A549 (cell line): Measurements from ENCODE around the gene NSD1. TPM values are rescaled to one million over a fixed set of nuclear protein-coding genes. Genes with fewer than 3 reads are reported as not detected.

Experiments used
- ATAC-seq, 2 experiments: fragments of 200-7000 bp in 1 of 2; fragments of >200 bp in 1 of 2; cut with Nextera tagmentation in 1 of 2; cut with Tn5 transposase in 1 of 2; 3 replicates each; pipeline versions ENCODE4 v1.8.0 to v1.9.1; 2018 to 2020; ENCODE audit warnings: mild to moderate bottlenecking in 1 of 2, moderate library complexity in 1 of 2
- CTCF ChIA-PET: fragments of 300-600 bp; sonication (Branson Sonifier 250); formaldehyde crosslinking; extraction: SDS; loops from one replicate; lab custom pipeline; 2021; ENCODE audit warnings: antibody characterized with exemption, inconsistent platforms; lab: Yijun Ruan, JAX
- POLR2A ChIA-PET: fragments of 350-600 bp; formaldehyde crosslinking; extraction: SDS; loops from one replicate; lab custom pipeline; 2021; ENCODE audit warnings: antibody characterized with exemption, inconsistent platforms; lab: Yijun Ruan, JAX
- DNase-seq, 2 experiments: peaks; one replicate each; pipeline versions ENCODE4 v3.0.0 to v3.0.0-alpha.2; 2011 to 2016; ENCODE audit warnings: low read depth in 1 of 2, low spot score in 1 of 2
- FAIRE-seq: peaks from 2 replicates; lab custom pipeline; 2011; peaks lifted over from hg19 to GRCh38; lab: Jason Lieb, UNC
- H3K27ac ChIP-seq, 2 experiments: fragments of >200 bp; sonication (Bioruptor Twin); formaldehyde crosslinking; 3 replicates each; pipeline ENCODE4 v1.5.1; 2016 to 2017
- H3K4me1 ChIP-seq: fragments of >200 bp; sonication (Bioruptor Twin); formaldehyde crosslinking; 3 replicates; pipeline ENCODE4 v1.6.1; 2016
- H3K4me2 ChIP-seq: fragments of >200 bp; sonication (Bioruptor Twin); formaldehyde crosslinking; 3 replicates; pipeline ENCODE4 v1.6.1; 2016
- H3K4me3 ChIP-seq: fragments of >200 bp; sonication (Bioruptor Twin); formaldehyde crosslinking; 3 replicates; pipeline ENCODE4 v1.5.1; 2016
- H3K9me3 ChIP-seq: fragments of >200 bp; sonication (Bioruptor Twin); formaldehyde crosslinking; 3 replicates; pipeline ENCODE4 v1.6.1; 2016
- ATOH8 ChIP-seq: fragments of 250-450 bp; sonication (Bioruptor Pico); IDR thresholded peaks from 2 replicates; pipeline ENCODE4 v1.5.0; 2020; ENCODE audit warnings: low read depth, mild to moderate bottlenecking, moderate library complexity
- BCL3 ChIP-seq: fragments of >200 bp; sonication (Bioruptor Twin); formaldehyde crosslinking; IDR thresholded peaks from 3 replicates; pipeline ENCODE4 v1.6.1; 2016
- CHD2 ChIP-seq: fragments of 150-350 bp; IDR thresholded peaks from 2 replicates; pipeline ENCODE4 v1.6.1; 2014; ENCODE audit warnings: low read length; ENCODE audit not compliant: partially characterized antibody
- E2F6 ChIP-seq: IDR thresholded peaks from 2 replicates; pipeline ENCODE4 v1.6.1; 2012; ENCODE audit warnings: low read depth, borderline replicate concordance
- FOSL2 ChIP-seq, 2 experiments: fragments of 450-650 bp in 1 of 2; fragments of >200 bp in 1 of 2; sonication (Bioruptor Twin) in 1 of 2; formaldehyde crosslinking; IDR thresholded peaks; 2 replicates each; pipeline versions ENCODE4 v1.5.0 to v1.6.1; 2016 to 2020; ENCODE audit warnings: mild to moderate bottlenecking in 1 of 2, moderate library complexity in 1 of 2
- GATA3 ChIP-seq: IDR thresholded peaks from 2 replicates; pipeline ENCODE4 v1.6.1; 2012; ENCODE audit warnings: borderline replicate concordance
- HOXA7 ChIP-seq: fragments of 250-450 bp; sonication (Bioruptor Pico); IDR thresholded peaks from 2 replicates; pipeline ENCODE4 v1.5.0; 2020; ENCODE audit warnings: mild to moderate bottlenecking, moderate library complexity
- JUNB ChIP-seq: fragments of >200 bp; sonication (Bioruptor Twin); formaldehyde crosslinking; IDR thresholded peaks from 2 replicates; pipeline ENCODE4 v1.6.1; 2016
- MAFK ChIP-seq: fragments of 450-650 bp; IDR thresholded peaks from 2 replicates; pipeline ENCODE4 v1.6.1; 2014; ENCODE audit not compliant: partially characterized antibody
- MYC ChIP-seq: IDR thresholded peaks from 2 replicates; pipeline ENCODE4 v1.6.1; 2012; ENCODE audit warnings: mild to moderate bottlenecking, inconsistent platforms, low read length, improper control_type of control experiment, borderline replicate concordance
- NFE2L2 ChIP-seq: fragments of 150-350 bp; conservative IDR thresholded peaks from 2 replicates; pipeline ENCODE4 v1.6.1; 2014; ENCODE audit warnings: low read length
- RAD21 ChIP-seq, 2 experiments: fragments of >200 bp in 1 of 2; sonication (Bioruptor Twin) in 1 of 2; formaldehyde crosslinking in 1 of 2; IDR thresholded peaks in 1 of 2; conservative IDR thresholded peaks in 1 of 2; 2 replicates in 1 of 2; 3 replicates in 1 of 2; pipeline ENCODE4 v1.6.1; 2012 to 2018; ENCODE audit warnings: inconsistent platforms in 1 of 2
- REST ChIP-seq: fragments of 200-600 bp; sonication (generic); IDR thresholded peaks from 2 replicates; pipeline ENCODE4 v1.6.1; 2016; ENCODE audit warnings: antibody characterized with exemption, mild to moderate bottlenecking, moderate library complexity
- TFCP2L1 ChIP-seq: fragments of 250-450 bp; sonication (Bioruptor Pico); IDR thresholded peaks from 2 replicates; pipeline ENCODE4 v1.5.0; 2021; ENCODE audit warnings: mild to moderate bottlenecking
- WGBS: methylation state at CpG from one replicate; pipeline ENCODE4 v1.1.6; 2017; ENCODE audit errors: missing lambda C conversion rate; 5-methylcytosine and 5-hydroxymethylcytosine counted together
- polyA plus RNA-seq, 4 experiments: library from polyadenylated mRNA; depleted of rRNA in 3 of 4; stranded (reverse); fragments of >200 nt; fragmentation: RNase III in 1 of 4; extraction: RNeasy Plus Mini Kit Qiagen cat#74134 plus additional on column Dnase treatment in 1 of 4; gene quantifications; 2 replicates in 3 of 4; 3 replicates in 1 of 4; pipeline ENCODE4 v1.2.3, GENCODE V29; 2011 to 2017

NSD1 gene
- polyA plus RNA-seq, 2 of the 4 experiments (the other 2 are of a cell fraction): 16.3 to 38.2 TPM

GRCh38 chr5:177189416-177189815, 55.8 kb downstream of the NSD1 start (continued):
- no peak for TF ChIP-seq GATA3
- no peak for TF ChIP-seq TFCP2L1 (CRISPR knock-in tag)
- no peak for TF ChIP-seq RAD21 (conservative IDR thresholded peaks at IDR 0.05 in 1 of 2, IDR thresholded peaks at IDR 0.05 in 1 of 2)
- no peak for TF ChIP-seq BCL3
- no peak for TF ChIP-seq CHD2
- TF ChIP-seq MYC: no peak
- no peak for TF ChIP-seq E2F6
- no peak for TF ChIP-seq HOXA7 (CRISPR knock-in tag)

- POLR2A ChIA-PET: no interaction called here
- CTCF ChIA-PET: interaction anchor here (1.1 kb wide), 1 partner anchor 91 kb away, joined by 3 read pairs; no protein-coding TSS in a partner anchor
Observed at GRCh38 chr5:177189965-177190364, 56.4 kb downstream of the NSD1 start.

GRCh38 chr5:177194268-177194667, 60.7 kb downstream of the NSD1 start:
- FAIRE-seq (no peak), ATAC-seq (peak; percentile 93 to 99), DNase-seq (peak; percentile 33 to 82)
- TF ChIP-seq JUNB (peak; percentile 27; the same call in 1 of the 2 replicates), FOSL2 (IDR thresholded peaks at IDR 0.05) (peak; percentile 25; the same call in 1 of the 2 replicates), FOSL2 (CRISPR knock-in tag; IDR thresholded peaks at IDR 0.05) (peak; percentile 65), NFE2L2 (no peak), ATOH8 (CRISPR knock-in tag) (no peak), MAFK (no peak)
- no peaks in the 10 kb centered on the region for H3K9me3 ChIP-seq
- ChIA-PET CTCF (interaction anchor here (0.6 to 1.3 kb wide), 3 partner anchors 51 to 536 kb away, joined by 3 to 4 read pairs (median 3); no protein-coding TSS in a partner anchor), POLR2A (interaction anchor here (0.7 to 1.5 kb wide), 3 partner anchors 42 to 109 kb away, joined by 3 to 10 read pairs (median 3); partner anchors contain the start of genes NSD1 and RAB24)
- H3K27ac ChIP-seq: peak overlapping the region in 1 of 2 experiments; percentile 62; a peak in 3 of 6 replicates
- peaks cover 16% of the 10 kb centered on the region for H3K4me1 ChIP-seq
- 9% methylated on average over 3 of the region's 3 CpGs for WGBS
- H3K4me2 ChIP-seq: peak overlapping the region; percentile 43
- H3K4me3 ChIP-seq: no peak overlapping the region

More at GRCh38 chr5:177189965-177190364, 56.4 kb downstream of the NSD1 start:
- Histone ChIP-seq H3K4me2 (no peak overlapping the region), H3K27ac (peak overlapping the region in 1 of 2 experiments; percentile 26; a peak in 1 of 6 replicates), H3K9me3 (no peaks in the 10 kb centered on the region), H3K4me1 (peaks cover 15% of the 10 kb centered on the region), H3K4me3 (no peak overlapping the region)
- FAIRE-seq (no peak), ATAC-seq (no peak; a peak in 1 of 6 replicates), DNase-seq (no peak)
- WGBS: 93% methylated on average over 4 of the region's 4 CpGs
- TF ChIP-seq REST (no peak), CHD2 (no peak)
